ENCODE results near the gene LYSMD2.
A peak's percentile ranks its signal among the peaks of the same experiment; 100 is the strongest.

LYSMD2 gene

DNA sequence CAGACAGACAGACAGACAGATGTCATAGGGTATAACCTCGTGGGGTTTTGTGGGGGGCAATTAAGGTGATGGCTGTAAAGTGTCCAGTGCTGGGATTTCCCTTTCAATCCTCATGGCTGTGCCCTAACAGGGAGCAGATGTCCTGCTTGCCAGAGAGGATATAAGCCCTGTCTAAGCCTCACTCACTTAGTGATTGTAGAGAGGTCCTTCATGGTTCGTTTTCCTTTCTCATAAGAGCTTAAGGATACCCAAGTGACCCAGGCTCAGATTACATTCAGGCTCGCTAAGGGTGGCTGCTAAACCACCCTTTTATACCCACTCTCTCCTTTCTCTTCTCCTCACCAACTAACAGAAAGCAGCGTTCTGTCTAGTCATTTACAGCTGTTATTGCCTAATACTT lies 19.2 kb downstream of the LYSMD2 start:
- DNase-seq, result no peak

GRCh38 chr15:51714911-51715310 lies 22.5 kb downstream of the LYSMD2 start:
- DNase-seq, result no peak

DNA sequence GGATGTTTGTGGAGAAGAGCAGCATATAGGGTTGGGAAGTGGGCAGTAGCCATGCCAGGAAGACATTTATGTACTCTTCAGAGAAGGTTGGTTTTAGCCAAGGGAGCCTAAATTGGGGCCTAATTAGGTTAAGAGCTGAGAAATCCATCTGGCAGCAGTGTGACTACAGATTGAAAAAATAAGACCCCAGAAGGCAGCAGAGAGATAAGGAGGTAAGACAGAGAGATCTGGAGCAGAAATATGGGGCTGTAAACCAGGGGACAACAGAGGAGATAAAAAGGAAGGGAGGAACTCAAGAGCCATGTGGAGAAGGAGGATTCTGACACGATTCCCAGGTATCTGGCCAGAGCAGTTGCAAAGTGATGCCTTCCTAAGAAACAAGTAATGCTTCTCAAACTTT lies 23.3 kb downstream of the LYSMD2 start:
- no peak for DNase-seq

DNA sequence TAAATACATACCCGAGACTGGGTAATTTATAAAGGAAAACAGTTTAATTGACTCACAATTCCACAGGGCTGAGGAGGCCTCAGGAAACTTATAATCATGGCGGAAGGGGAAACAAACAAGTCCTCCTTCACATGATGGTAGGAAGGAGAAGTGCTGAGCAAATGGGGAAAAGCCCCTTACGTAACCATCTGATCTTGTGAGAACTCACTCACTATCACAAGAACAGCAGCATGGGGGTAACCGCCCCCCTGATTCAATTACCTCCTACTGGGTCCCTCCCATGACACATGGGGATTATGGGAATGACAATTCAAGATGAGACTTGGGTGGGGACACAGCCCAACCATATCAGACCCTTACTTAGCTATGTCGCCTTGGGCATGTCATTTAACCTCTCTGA lies 28.4 kb downstream of the LYSMD2 start:
- DNase-seq, result no peak

DNA sequence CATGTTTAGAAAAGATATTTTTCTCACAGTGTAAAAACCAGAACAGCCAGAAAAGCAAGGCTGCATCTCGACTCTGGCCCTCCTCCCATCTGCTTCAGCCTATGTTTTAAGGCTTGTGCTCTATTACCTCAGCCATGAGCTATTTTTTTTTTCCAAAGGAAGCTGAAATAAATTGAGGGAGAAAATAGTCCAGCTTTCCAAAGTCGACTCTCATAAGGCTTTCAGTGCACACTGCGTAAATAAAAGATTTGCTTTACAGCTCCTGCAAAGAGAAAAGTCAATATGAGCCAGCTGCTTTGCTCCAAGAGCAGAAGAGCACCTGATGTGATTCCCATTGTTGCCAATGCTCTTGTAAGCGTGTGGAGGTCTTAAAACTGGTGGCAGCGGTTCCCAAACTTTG lies 29.4 kb downstream of the LYSMD2 start:
- peak; percentile 29 for DNase-seq

GRCh38 chr15:51706926-51707608 lies 30.4 kb downstream of the LYSMD2 start:
- DNase-seq, result no peak

DNA sequence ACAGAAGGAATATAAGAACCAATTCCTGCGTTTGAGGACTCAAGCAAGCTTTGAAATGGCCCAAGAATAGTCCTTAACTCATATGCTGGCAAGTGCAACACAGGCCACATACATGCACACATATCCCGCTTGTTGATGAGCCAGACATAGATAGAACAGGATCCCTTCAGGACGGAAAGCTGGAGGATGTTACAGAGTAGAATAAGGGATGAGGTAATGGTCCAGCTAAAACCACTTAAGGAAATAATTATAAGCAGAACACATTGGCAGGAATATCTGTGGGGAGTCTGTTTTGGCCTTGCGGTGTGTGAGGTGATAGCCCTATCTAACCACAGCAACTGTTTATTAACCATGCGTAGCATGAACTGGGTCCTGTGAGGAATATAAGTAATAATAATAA lies 31.2 kb downstream of the LYSMD2 start:
- no peak for DNase-seq

GRCh38 chr15:51702710-51703109 lies 34.7 kb downstream of the LYSMD2 start:
- DNase-seq, result no peak

- no peak for DNase-seq
These were observed 38.1 kb downstream of the LYSMD2 start for GRCh38 chr15:51699373-51699772.

DNA sequence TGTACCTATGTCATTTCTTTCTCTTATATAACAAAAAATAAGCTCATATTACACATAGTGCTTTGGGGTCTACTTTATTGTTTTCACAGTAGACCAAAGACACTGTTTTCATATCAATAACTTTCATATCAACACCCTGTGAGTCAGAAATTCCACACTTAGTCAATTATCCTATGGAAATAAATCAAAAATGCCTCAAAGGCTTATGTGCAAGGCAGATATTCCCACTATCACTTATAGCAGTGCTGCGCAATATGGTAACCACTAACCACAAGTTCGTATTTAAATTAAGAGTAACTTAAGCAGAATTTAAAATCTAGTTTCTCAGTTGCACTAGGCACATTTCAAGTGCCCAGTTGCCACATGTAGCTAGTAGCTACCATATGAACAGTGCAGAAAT lies 40.3 kb downstream of the LYSMD2 start:
- DNase-seq, result no peak

- DNase-seq, result peak; percentile 72
These were observed 40.9 kb downstream of the LYSMD2 start for GRCh38 chr15:51696566-51696965.

- DNase-seq, result no peak
These were observed 45.3 kb downstream of the LYSMD2 start for GRCh38 chr15:51692154-51692553.

GRCh38 chr15:51688863-51689262 lies 48.6 kb downstream of the LYSMD2 start:
- DNase-seq, result no peak

GRCh38 chr15:51687565-51687964 lies 49.9 kb downstream of the LYSMD2 start:
- DNase-seq, result no peak

- DNase-seq, result peak; percentile 95
These were observed 56.0 kb downstream of the LYSMD2 start, which contains the start of gene SCG3 for GRCh38 chr15:51681303-51681963. TSS of gene SCG3 (plus strand) at chr15:51681503. CDS start at chr15:51681756, 253 bp downstream.

GRCh38 chr15:51680321-51680720 lies 57.1 kb downstream of the LYSMD2 start:
- no peak for DNase-seq

- DNase-seq, result no peak
These were observed 59.4 kb downstream of the LYSMD2 start for GRCh38 chr15:51678096-51678495.

- DNase-seq, result no peak
These were observed 60.0 kb downstream of the LYSMD2 start for GRCh38 chr15:51677452-51677851.

GRCh38 chr15:51677021-51677420 lies 60.4 kb downstream of the LYSMD2 start:
- DNase-seq, result no peak

DNA sequence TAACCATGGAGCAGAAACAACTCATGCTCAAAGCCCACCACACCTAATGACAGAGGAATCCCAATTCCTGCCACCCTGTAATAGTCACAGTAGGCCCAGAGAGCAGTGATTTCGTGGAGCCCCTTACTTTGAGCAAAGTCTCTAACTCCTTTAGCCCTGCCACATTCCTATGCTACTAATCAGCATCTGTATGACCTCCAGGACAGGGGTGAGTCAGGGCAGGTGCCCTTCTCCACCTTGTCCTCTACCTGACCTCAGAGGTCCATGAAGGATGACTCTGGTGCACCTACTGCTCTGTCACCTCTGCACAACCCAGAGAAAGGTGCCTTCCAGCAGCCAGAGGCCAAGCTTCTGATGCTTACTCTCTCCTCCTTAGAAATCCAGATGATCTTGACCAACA lies 62.2 kb downstream of the LYSMD2 start:
- no peak for DNase-seq
